ENCODE data around the gene DUSP19.
A peak's percentile ranks its signal among the peaks of the same experiment; 100 is the strongest.

The DUSP19 gene

DNA sequence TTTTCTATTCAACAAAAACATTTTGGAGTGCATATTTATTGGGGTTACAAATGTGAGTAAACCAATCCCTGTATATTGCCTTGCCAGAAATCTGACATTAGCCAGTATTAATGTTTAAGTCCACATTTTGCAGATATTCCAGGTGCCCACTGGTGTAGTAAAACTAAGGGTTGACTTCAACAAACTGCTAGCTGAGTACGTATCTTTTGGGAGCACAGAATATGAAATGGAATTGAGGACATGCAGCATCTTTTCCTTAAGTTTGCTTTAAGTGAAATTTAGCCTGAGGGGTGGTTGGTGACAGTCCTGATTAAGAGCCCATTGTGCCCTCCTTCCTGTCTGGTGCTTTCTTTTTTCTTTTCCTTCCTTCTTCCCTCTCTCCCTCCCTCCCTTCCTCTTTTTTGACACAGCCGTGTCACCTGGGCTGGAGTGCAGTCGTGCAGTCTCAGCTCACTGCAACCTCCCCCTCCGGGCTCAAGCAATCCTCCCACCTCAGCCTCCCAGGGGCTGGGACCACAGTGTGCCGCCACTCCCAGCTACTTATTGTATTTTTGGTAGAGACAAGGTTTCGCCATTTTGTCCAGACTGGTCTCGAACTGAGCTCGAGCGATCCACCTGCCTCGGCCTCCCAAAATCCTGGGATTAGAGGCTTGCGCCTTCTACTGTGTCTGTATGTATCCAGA is 47.3 kb downstream of the DUSP19 start:
- no peak for DNase-seq

DNA sequence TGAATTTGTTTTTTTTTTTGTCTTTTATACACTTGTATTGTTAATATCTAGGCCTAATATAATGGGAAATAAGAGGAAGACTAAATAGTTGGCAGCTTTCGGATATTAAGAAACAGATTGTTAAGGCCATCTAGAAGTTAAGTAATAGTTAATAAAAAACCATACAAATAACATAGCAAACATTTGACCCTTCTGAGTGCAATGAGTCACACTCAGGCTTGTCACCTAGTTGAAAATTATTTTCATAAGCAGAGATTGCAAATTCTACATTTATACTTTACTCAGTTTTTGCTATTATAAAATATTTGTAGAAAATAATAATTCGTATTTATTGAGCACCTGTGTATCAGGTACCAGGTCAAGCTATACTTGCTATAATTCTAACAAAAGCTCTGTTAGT is 48.1 kb downstream of the DUSP19 start:
- DNase-seq, result no peak

- DNase-seq, result peak in 1 of 3 experiments; percentile 50
Measured at GRCh38 chr2:183134016-183134415, 55.5 kb downstream of the DUSP19 start.

DNA sequence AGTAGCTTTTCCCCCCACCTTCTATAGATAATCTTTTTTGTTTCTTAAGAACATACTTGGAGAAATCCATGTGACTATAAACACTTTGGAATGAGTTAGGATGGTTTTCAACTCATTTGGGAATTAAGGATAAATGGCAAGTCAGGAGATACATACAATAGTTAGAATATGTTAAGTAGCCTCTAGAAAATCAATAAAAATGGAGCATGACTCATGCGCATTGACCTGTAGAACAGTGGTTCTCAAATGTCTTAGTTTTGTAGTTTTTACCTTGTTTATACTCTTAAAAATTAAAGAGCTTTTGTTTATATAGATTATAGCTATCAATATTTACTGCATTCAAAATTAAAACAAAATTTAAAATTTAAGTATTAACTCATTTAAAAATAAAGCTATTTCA is 70.4 kb downstream of the DUSP19 start:
- DNase-seq, result no peak

- no peak for DNase-seq
Measured at GRCh38 chr2:183149489-183149888, 70.9 kb downstream of the DUSP19 start.
